ENCODE measurements around the gene ADAMTS9.

ADAMTS9 gene

GRCh38 chr3:64619216-64619615, 68.6 kb downstream of the ADAMTS9 start:
- no peak overlapping the region for H3K4me3 ChIP-seq (ENCODE audit: control insufficient read depth, low read depth, low read length)
- no peak for TF ChIP-seq CTCF (IDR thresholded peaks at IDR 0.05; ENCODE audit: control insufficient read depth, insufficient read depth, low read depth, low read length, missing control alignments)
- DNase-seq (ENCODE audit: low read depth), result no peak

DNA sequence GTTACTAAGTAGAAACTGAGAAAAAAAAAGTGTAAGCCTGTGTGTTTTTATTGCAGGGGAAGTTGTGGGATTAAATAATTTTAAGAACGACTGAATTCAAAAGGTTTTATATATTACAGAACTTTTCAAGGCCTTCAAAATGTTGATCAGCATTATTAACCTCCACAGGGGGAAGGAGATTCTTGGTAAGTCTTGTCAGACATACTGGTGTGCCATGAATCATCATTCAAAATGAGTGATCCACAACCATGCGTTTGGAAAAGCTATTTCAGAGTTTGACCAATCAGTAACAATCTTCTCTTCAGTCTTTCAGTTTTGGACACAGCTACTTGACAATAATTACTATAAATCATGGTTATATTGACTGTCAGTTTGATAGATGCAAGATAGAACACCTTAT, 70.2 kb downstream of the ADAMTS9 start:
- DNase-seq (ENCODE audit: low read depth), result no peak
- no peak for TF ChIP-seq CTCF (IDR thresholded peaks at IDR 0.05; ENCODE audit: control insufficient read depth, insufficient read depth, low read depth, low read length, missing control alignments)
- no peak overlapping the region for H3K4me3 ChIP-seq (ENCODE audit: control insufficient read depth, low read depth, low read length)

DNA sequence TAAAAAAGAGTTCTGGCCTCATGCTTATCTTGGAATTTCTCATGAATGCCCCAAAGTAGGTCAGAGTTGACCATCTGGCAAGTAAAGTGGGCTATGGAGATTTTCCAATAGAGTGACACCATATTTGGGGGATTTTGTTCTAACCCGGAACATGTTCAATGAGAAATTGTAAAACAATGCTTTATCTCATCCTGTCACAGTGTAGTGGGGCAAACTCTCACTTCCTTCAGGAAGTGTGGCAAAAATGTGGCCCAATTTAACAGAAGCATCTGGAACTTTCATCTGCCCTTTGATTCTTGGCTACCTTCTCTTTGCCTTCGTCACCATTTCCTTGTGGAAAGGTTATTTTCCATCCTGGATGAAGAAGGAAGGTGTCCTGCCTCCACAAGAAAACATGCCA, 70.8 kb downstream of the ADAMTS9 start:
- TF ChIP-seq CTCF (IDR thresholded peaks at IDR 0.05; ENCODE audit: control insufficient read depth, insufficient read depth, low read depth, low read length, missing control alignments), result no peak
- DNase-seq (ENCODE audit: low read depth), result no peak
- H3K4me3 ChIP-seq (ENCODE audit: control insufficient read depth, low read depth, low read length), result no peak overlapping the region

- DNase-seq (ENCODE audit: low read depth), result no peak
- TF ChIP-seq CTCF (IDR thresholded peaks at IDR 0.05; ENCODE audit: control insufficient read depth, insufficient read depth, low read depth, low read length, missing control alignments), result no peak
- no peak overlapping the region for H3K4me3 ChIP-seq (ENCODE audit: control insufficient read depth, low read depth, low read length)
These were observed 74.8 kb downstream of the ADAMTS9 start for GRCh38 chr3:64612916-64613526.

DNA sequence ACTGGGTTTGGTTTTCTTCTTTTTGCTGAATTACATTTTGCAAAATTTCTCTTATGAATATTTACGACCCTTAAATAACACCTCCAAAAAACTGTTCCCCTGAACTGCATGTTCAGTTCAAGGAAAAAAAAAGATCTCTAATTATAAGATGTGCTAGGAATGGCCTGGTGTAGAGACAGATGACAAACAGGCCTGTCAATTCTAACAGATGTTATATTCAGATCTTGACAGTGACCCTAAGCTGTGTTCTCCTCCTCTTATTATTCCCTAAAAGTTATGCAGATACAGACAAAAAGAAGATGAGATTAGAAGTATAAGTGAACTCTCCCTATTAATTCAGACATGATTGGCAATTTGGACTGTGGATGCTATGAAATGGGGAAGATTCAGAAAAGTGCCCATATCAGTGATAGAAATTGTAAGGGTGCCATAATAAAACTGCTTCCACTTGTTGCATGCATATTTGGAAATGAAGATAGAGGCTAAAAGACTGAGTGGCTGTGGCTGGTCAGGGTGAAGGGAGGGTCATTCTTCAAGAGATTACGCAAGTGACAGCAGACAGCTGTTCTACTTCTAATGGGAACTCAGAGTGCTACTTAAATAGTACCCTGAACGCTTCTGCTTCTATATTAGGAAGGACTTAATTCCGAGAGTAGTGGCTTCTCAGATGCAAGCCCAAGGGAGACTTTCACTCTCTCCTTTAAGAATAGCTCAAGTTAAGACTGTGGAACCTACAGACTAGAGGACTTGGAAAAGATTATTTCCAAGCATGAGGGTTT, 75.5 kb downstream of the ADAMTS9 start:
- TF ChIP-seq CTCF (IDR thresholded peaks at IDR 0.05; ENCODE audit: control insufficient read depth, insufficient read depth, low read depth, low read length, missing control alignments), result no peak
- H3K4me3 ChIP-seq (ENCODE audit: control insufficient read depth, low read depth, low read length), result no peak overlapping the region
- DNase-seq (ENCODE audit: low read depth), result no peak

- no peak for DNase-seq (ENCODE audit: low read depth)
- TF ChIP-seq CTCF (IDR thresholded peaks at IDR 0.05; ENCODE audit: control insufficient read depth, insufficient read depth, low read depth, low read length, missing control alignments), result no peak
- no peak overlapping the region for H3K4me3 ChIP-seq (ENCODE audit: control insufficient read depth, low read depth, low read length)
These were observed 79.1 kb downstream of the ADAMTS9 start for GRCh38 chr3:64608741-64609140.
